Gastrocnemius medialis (tissue), 4 donors: ENCODE measurements around the gene RNF144A.

Experiments used
- CTCF ChIP-seq, 5 experiments: fragments of 450-650 bp in 3 of 5; fragments of 200-600 bp in 2 of 5; sonication (generic) in 2 of 5; IDR thresholded peaks in 4 of 5; conservative IDR thresholded peaks in 1 of 5; 1 replicate in 4 of 5; 2 replicates in 1 of 5; pipeline ENCODE4 v1.5.1; 2016 to 2019; ENCODE audit warnings: antibody characterized with exemption in 5 of 5, mild to moderate bottlenecking in 3 of 5, moderate library complexity in 3 of 5
- POLR2A ChIP-seq, 2 donors: fragments of 450-650 bp; IDR thresholded peaks; one replicate each; pipeline ENCODE4 v1.6.1; 2017; ENCODE audit warnings: antibody characterized with exemption in 2 of 2, mild to moderate bottlenecking in 2 of 2, moderate library complexity in 2 of 2

GRCh38 chr2:6960659-6961058 lies 43.4 kb downstream of the RNF144A start:
- TF ChIP-seq CTCF (IDR thresholded peaks at IDR 0.05 in 4 of 5, conservative IDR thresholded peaks at IDR 0.05 in 1 of 5) = no peak
- no peak for TF ChIP-seq POLR2A (IDR thresholded peaks at IDR 0.05)
